Fibroblast of peridontal ligament (primary cell): ENCODE results near the gene SLC15A5.

ENCODE experiments used
- DNase-seq: peaks from one replicate; pipeline ENCODE4 v3.0.0-alpha.2; 2010; ENCODE audit errors: extremely low read depth

The SLC15A5 gene

DNA sequence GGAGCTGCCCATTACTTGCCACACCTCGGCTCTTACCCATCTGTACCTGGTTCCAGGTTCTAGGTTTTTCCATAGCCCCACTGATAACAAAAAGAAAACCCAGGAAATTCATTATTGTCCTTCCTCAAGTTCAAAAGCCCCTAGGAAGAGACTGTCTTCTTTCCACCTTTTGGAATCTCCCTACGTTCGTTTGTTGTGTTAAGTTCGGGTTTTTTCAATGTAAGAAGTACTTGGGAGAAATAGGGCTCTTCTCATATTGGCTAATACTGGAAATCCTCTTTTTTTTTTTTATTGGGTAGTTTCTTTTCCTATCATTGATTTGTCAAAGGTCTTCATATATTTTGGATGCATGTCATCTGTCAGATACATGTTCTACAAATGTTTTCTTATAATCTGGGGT is 17.3 kb downstream of the SLC15A5 start:
- no peak for DNase-seq

DNA sequence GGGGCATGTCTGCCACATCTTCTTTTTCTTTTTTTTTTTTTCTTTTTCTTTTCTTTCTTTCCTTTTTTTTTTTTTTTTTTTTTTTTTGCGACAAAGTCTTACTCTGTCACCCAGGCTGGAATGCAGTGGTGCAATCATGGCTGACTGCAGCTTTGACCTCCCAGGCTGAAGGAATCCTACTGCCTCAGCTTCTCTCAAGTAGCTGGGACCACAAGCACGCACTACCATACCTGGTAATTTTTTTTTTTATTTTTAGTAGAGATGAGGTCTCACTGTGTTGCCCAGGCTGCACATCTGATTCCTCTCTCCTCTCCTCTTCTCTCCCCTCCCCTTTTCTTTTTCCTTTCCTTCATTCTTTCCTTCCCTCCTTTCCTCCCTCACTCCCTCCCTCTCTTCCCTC is 18.5 kb downstream of the SLC15A5 start:
- DNase-seq, result no peak

DNA sequence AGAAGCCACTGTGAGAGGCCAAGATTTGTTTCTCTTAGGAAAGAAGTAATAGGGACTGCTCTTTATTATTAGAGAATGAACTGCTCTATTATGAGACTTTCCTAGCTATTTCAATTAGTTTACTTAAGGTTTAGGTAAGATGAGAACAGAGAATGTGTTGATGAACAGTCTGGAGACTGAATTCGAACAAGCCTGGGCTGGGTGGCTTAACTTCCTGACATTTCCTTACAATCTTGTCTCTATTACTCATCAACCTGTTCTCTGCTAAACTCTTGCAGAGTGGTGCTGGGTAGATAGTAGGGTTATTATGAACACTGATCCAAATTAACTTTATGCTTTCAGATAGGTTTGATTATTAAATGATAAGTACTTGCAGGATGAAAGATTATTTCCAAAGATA is 31.2 kb downstream of the SLC15A5 start:
- DNase-seq, result no peak

DNA sequence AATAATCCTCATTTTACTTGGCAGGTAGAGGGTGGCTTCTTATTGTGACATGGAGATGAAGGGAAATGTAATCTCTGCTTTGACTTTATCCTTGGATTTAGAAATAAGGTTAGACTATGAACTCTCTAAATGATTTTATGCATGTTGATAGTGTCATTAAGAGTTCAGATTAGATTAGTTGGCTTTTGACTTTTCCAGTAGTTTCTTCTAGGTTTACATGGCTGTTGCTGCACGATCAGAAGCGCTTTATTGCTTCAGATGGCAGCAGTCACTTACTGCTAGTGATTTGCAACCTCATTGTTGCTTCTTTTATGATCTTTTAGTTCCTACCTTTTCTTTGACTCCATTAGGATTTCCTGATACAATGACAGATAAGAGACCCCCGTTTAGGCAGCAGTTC is 32.3 kb downstream of the SLC15A5 start:
- DNase-seq, result no peak

DNA sequence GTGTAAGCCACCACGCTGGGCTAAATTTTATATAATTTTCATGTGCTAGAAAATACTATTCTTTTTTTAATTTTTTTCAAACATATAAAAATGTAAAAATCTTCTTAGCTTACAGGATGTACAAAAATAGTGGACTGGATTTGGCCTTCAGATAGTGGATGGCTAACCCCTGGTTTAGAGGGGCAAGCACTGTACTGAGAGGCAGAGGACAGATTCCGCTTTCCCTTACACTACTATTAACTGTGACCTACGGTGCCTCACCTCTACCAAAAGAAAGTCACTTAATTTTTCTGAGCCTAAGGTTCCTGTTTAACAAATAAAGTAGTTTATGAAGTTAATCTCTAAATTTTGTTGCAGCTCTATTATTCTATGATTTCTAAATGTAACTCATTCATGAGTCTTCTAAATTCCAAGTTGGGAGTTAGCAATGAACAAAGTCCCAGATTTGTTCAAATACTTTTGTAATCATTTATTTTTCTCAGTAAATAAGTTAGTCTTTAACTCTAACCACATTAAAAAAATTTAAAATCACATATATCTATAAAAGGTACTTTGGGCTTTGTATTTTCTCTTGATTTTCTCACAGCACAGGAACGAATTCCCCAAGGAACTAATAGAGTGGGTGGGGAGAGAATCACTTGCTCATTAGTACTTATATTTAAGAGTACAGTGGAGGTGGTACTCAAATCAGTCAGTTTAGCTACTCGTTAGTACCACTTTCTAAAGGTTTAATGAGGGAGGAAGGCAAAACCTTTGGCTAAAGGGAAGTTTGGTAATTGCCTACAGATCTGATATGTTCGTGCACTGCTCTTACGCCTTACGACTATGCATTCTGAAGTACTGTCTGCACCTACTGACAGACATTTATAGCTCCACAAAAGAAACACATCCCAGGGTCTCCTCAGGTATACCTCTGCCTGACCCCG is 33.7 kb downstream of the SLC15A5 start:
- DNase-seq, result no peak

DNA sequence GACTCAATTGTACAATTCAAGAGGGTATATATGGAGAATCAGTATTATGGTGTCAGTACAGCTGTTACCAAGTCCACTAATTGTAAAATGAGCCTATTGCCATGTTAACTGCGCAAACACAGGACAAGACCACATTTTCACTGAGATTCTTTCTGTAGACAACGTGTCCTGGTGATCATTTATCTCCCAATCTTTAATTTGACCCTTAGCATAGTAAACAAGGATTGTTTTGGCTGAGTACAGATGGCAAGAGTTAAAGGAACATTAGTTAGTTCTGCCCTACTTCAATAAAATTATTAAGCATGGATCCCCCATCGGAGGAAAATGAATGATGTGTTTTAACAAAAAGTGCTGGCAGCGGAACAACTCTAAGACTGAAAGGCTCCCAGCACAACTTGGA is 36.1 kb downstream of the SLC15A5 start:
- DNase-seq, result no peak

DNA sequence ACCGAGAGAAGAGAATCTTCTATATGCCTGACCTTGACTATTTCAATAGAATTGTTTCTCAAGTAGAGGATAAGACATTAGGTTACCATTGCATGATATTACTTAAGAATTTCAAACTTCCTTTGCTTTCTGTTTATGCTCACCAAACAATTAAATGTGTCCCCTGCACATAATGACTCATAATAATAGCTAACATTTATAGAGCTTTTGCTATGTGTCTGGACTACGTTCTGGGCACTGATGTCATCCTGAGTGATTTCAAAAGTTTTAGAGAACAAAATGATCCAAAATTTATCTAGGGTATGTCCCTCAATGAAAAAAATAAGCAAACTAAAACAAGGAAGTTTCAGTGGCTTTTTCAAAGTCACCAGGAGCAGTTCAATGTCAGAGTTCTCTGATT is 38.8 kb downstream of the SLC15A5 start:
- DNase-seq, result no peak

DNA sequence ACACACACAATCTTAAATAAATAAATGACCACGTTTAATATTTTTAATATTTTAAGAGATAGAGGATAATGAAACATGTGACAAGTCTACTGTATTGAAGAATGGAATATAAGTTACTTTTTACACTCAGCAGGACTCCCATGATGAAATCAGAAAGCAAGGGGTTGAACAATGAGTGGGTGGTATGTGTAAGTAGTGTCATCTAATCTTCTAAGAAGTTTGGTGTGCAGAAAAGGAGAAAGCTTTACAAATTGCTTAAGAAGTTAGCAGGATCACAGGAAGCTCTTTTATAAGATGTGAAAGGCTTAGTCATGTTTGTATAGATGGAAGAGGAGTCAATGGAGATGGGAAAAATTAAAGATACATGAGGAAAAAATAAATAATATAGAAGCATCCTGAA is 47.8 kb downstream of the SLC15A5 start:
- no peak for DNase-seq

DNA sequence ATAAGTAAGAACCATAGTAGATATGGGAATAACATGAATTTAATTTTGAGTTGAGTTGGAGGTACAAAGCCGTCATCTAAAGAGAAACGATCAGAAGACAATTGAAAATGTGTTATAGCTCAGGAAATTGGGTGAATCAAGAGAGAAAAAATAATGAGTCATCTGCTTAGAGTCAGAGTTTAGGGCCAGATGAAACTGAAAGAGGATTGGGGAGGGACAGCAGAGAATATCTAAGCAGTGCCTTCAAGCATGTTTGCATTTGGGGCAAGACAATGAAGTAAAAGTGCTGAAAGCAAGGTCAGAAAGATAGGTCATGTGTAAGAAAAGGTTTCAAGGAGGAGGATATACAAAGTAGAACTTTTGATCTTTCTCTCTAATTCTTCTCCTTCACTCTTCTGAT is 49.4 kb downstream of the SLC15A5 start:
- DNase-seq, result no peak

DNA sequence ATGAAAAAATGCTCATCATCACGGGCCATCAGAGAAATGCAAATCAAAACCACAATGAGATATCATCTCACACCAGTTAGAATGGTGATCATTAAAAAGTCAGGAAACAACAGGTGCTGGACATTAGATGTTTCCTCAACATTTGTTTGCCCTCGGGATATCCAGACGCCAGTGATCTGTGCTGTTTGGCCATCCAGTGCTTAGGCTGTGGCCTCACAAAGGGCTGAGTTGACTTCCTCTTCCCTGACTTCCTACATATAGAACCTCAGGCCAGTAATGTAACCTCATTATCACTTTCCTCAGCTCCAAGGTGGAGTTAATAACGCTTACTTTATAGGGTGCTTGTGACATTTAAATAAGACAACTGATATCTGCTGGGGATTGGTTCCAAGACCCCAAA is 51.8 kb downstream of the SLC15A5 start:
- DNase-seq, result no peak

DNA sequence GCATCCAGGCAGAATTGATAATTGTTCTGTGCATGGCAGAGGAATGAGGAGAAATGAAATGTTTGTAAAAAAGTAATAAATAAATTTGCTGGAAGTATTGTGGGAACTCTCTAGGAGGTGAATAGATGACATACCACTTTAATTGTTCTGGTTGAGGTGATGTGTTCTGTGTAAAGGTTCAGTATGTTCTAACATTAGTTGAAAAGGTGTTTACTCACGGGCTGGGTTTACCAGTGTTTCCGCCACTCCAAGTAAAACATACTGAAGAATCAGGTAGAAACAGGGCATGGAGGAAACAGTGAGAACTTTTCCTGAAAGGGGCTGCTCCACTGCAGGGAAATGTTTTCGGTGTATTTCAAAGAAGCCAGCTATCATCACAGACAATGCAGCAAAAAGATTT is 53.3 kb downstream of the SLC15A5 start:
- no peak for DNase-seq

DNA sequence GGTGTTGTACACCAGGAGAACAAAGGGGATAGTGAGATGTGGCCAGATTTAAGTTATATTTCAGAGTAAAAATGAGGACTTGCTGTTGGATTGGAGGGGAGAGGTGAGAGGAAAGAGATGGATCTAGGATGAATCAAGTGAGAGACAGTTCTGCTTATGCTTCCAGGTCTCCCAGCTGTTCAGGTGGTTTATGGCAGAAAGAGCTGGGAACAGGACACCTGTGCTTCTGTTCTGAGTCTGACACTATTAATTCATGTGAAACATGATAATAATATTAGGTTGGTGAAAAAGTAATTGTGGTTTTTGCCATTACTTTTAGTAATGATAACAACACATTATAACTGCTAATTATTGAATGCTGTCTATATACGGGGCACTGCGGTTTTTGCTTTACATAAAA is 55.7 kb downstream of the SLC15A5 start:
- no peak for DNase-seq

DNA sequence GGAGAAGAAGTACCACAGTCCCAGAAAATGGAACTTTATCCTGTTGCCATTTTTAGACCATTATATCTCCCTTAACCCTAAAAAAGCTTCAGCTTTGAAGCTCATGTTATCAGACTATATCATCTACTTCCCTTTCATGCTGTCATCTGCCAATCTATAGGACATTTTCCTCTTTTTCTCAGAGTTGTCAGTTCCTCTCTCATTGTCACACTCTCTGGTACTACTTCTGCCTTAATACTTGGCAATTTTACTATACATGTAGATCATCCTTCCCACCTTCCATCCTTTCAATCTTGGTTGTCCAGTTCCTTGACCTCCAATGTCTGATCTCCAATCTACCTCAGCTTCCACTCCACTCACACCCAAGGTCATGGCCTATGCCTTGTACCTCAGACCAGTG is 57.4 kb downstream of the SLC15A5 start:
- DNase-seq, result no peak

DNA sequence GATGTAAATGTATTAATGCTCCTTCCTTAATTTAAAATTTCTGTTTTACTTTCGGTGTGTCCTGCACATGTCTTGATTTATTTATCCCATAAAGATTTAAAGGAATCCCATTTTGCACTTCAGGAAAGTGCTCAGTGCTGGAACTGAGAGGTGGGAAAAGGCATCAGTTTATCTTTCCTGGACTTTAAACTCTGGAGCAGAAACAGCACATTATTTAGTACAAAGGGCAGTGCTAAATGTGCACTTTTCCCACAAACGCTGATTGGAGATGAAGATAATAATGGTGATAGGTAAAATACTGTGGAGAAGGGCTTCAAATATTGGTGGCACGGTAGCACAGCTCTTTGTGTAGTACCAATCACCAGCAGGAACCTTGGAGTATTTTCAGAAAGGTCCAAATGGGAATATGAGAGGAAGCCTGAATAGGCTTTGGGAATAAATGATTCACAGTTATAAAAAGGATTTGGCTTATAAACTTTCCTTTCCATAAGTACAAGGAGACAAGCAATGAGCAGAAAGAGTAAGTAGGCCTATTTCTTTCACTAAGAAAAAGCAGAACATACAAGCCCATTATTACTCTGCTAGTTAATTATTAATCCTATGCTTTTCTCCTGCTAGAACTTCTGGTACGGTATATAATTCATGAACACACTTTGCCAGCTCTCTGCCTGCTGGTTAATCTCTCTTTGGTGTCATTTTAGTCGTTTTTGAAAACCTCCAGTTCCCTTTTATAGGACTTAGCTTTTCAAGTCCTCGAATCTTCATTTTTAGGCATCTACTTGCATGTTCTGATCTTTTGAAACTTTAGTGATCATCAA is 58.3 kb downstream of the SLC15A5 start:
- DNase-seq, result no peak

DNA sequence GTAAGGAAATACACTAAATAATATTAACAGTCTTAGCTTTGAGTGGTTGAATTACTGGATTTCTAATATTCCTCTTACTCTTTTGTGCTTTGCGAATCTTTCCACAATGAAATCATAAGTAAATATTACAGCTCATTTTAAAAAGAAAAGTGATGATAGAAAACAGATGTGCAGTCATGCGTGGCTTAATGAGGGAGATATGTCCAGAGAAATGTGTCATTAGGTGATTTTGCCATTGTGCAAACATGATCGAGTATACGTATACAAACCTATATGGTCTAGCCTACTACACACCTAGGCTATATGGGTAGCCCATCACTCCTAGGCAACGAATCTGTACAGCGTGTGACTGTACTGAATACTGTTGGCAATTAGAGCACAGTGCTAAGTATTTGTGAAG is 59.3 kb downstream of the SLC15A5 start:
- DNase-seq, result no peak

DNA sequence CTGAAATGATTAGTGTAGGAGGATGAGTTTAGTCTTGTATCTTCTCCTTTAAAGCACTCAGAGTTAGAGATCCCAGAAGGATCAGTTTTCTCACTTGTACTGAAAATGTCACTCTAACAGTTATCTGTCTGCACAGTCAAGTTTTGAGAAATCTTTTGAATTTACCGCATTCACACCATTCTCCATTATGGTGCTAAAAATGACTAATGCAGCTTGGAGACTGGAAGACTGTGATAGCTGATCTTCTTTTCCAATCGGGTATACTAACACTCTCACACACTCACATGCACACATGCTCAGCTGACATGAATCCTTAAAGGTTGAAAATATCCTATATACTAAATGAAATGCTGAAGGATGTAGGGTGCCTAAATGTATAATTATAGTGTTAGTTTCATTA is 65.8 kb downstream of the SLC15A5 start:
- no peak for DNase-seq

DNA sequence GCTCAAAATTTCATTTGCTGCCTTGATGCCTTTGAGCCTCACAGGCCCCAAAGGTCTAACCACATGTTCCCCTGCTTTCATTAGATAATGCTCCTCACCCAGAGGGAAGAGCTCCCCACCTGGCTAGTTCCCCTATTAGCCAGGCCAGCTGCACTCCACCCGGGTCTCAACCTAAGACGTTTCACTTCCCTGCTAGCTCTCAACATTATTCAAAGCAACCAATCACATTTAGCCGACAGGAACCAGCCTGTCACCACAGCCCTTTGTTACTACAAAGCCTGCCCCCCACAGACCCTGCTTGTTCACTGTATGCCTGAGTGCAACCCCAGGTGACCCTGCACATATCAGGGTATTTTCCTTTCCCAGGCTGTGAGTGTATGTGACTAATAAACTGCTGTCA is 78.6 kb downstream of the SLC15A5 start:
- no peak for DNase-seq

DNA sequence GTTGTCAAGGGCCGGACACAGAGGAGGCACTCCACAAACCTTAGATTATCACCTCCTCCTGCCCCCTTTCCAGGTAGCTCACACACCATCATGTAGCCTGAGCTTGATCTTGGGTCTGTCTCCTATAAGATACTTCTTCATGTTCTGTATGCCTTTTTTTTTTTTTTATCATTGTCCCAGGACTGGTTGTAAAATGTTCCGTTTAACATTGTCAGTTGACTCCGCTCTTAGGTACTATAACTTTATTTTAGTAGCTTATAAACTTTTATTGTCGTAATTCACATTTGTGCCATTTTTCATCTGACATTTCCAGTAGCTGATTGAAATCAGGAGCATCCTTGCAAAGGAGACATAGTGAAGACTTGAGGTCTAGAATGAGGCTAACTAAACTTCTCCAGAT is 79.9 kb downstream of the SLC15A5 start:
- DNase-seq, result no peak

DNA sequence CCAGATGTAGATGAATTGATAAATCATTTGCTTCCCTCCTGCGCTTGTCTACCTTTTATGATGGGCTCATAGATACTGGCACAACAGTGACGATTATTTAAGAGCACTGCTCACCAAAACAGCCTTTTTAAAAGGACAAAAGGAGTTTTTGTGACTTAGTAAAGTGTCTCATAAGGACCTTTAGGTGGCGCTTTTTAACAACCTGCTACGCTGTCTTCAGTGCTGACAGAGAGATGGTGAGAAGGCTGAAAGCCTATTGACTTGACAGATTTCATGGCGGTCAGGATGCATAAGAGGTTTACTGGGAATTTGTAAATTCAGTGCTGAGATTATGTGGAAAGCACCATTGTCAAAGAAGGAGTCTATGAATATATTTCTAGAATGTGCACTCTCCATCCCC is 87.6 kb downstream of the SLC15A5 start:
- peak; percentile 10 for DNase-seq

DNA sequence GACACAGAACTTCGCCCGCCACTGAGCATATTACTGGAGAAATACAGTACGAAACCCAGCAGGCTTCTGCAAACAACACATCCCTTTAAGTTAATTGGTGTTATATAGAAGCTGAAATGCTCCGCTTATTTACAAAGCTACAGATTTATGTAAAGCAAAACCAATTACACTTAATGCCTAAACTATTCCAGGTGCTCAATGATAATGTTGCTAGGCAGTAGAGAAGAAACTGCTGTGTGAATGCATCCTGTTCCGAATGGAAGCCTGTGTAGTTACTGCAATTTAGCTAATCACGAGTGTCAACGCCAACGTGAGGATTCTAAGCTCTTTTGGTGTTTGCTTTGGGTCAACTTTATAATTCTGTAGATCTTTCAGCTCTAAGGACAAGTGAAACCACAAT is 89.8 kb downstream of the SLC15A5 start:
- no peak for DNase-seq

DNA sequence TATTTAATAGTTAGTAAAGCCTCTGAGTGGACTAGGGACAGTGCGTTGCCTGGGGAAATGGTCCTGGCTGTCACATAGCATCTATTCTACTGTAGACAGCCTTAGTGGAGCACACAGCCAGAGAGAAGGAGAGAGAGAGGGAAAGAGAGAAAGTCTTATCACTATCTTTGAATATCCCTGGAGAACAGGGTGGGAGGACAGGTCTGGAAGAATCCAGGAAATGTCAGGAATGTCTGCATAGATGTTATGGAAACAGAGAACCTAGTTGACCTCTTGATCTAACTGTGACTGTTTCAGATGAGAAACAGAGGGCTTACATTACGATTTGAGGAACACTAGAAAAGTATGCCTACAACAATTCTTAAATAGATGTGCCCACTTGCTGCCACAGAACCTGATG is 92.8 kb downstream of the SLC15A5 start:
- no peak for DNase-seq

DNA sequence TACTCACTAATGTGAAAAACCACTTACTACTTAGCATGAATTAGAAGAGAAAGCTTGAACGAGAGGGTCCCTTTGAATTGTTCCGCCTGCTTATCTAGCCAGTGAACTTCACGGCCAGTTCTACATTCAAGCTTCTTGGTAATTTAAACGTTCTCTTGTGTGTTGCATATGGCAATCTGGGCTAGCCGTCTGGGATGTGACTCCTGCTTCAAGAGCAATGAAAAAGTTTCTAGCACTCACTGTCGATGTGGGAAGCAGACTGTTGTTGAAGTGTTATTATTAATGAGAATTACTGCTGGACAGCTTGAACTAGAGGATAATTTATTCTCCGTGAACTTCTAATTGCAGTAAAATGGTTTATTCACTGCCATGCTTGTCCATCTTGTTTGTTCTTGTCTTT is 93.9 kb downstream of the SLC15A5 start:
- no peak for DNase-seq

DNA sequence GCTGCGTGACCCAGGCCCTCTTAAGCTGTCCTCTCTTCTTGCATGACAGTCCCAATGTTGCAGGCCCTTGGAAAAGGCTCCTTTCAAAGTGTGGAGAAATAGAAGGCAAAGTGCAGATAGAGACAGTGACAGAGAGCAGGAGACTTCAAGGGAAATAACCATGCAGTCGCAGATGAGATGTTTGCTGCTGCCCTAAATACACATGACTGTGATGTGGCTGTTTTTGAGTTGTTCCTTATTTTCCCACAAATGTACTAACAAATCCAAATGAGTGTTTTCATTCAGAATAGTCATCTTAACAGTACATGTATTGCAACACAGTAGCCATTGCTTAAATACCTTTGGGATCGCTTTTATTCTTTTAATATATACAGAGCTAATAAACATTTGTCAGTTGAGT is 101.6 kb downstream of the SLC15A5 start:
- no peak for DNase-seq
